Mesenchymal stem cell (in vitro differentiated cells and primary cell): ENCODE data around the gene ASCC2.

ENCODE experiments used
- DNase-seq: peaks from one replicate; pipeline ENCODE4 v3.0.0-alpha.2; 2013
- H2AFZ ChIP-seq: one replicate; pipeline ENCODE4 v1.6.1; 2013; ENCODE audit warnings: low read depth, mild to moderate bottlenecking, control low read depth, inconsistent platforms, low read length, moderate library complexity
- H2AK5ac ChIP-seq: 2 replicates; pipeline ENCODE4 v1.6.1; 2013; ENCODE audit warnings: low read length, moderate library complexity, mild to moderate bottlenecking, inconsistent platforms; ENCODE audit not compliant: severe bottlenecking
- H2BK120ac ChIP-seq: one replicate; pipeline ENCODE4 v1.6.1; 2013; ENCODE audit warnings: low read depth, mild to moderate bottlenecking, inconsistent platforms, low read length, moderate library complexity
- H2BK12ac ChIP-seq, 2 experiments: one replicate each; pipeline ENCODE4 v1.6.1; 2013; ENCODE audit warnings: inconsistent platforms in 2 of 2, low read length in 2 of 2, mild to moderate bottlenecking in 2 of 2, moderate library complexity in 2 of 2, control low read depth in 1 of 2
- H2BK15ac ChIP-seq: one replicate; pipeline ENCODE4 v1.6.1; 2013; ENCODE audit warnings: mild to moderate bottlenecking, low read depth, inconsistent platforms; ENCODE audit not compliant: poor library complexity, severe bottlenecking
- H2BK5ac ChIP-seq: 2 replicates; pipeline ENCODE4 v1.6.1; 2013; ENCODE audit warnings: low read depth, mild to moderate bottlenecking, low read length, control low read depth, inconsistent platforms; ENCODE audit not compliant: poor library complexity, severe bottlenecking
- H3K14ac ChIP-seq, 2 experiments: one replicate each; pipeline ENCODE4 v1.6.1; 2013; ENCODE audit warnings: inconsistent platforms in 2 of 2, low read length in 2 of 2, control low read depth in 1 of 2, mild to moderate bottlenecking in 1 of 2, moderate library complexity in 1 of 2
- H3K18ac ChIP-seq, 2 experiments: one replicate each; pipeline ENCODE4 v1.6.1; 2013; ENCODE audit warnings: inconsistent platforms in 2 of 2, low read length in 2 of 2, control low read depth in 1 of 2, low read depth in 1 of 2, mild to moderate bottlenecking in 1 of 2
- H3K23ac ChIP-seq, 2 experiments: one replicate each; pipeline ENCODE4 v1.6.1; 2013; ENCODE audit warnings: inconsistent platforms in 2 of 2, low read length in 2 of 2, mild to moderate bottlenecking in 2 of 2, moderate library complexity in 2 of 2, control low read depth in 1 of 2
- H3K27ac ChIP-seq: 2 replicates; pipeline ENCODE4 v1.5.1; 2013; ENCODE audit warnings: mild to moderate bottlenecking, moderate library complexity, low read length, control low read depth, inconsistent platforms; ENCODE audit not compliant: poor library complexity, severe bottlenecking
- H3K27me3 ChIP-seq, 2 experiments: 2 replicates each; pipeline versions ENCODE4 v1.6.1 to v1.7.0; 2013; ENCODE audit warnings: low read length in 2 of 2, mild to moderate bottlenecking in 2 of 2, moderate library complexity in 2 of 2, control low read depth in 1 of 2, inconsistent platforms in 1 of 2; ENCODE audit not compliant: control insufficient read depth in 1 of 2, insufficient read depth in 1 of 2
- H3K36me3 ChIP-seq, 2 experiments: 2 replicates each; pipeline versions ENCODE4 v1.6.1 to v1.7.0; 2013; ENCODE audit warnings: low read length in 2 of 2, control low read depth in 1 of 2, inconsistent platforms in 1 of 2, low read depth in 1 of 2, mild to moderate bottlenecking in 1 of 2; ENCODE audit not compliant: insufficient read depth in 2 of 2, control insufficient read depth in 1 of 2
- H3K4ac ChIP-seq, 2 experiments: one replicate each; pipeline ENCODE4 v1.6.1; 2013; ENCODE audit warnings: inconsistent platforms in 2 of 2, low read length in 2 of 2, mild to moderate bottlenecking in 2 of 2, moderate library complexity in 2 of 2, control low read depth in 1 of 2, low read depth in 1 of 2
- H3K4me1 ChIP-seq: 2 replicates; pipeline ENCODE4 v1.6.1; 2013; ENCODE audit warnings: low read depth, low read length, control low read depth; ENCODE audit not compliant: control insufficient read depth, insufficient read depth
- H3K4me2 ChIP-seq: 2 replicates; pipeline ENCODE4 v1.6.1; 2013; ENCODE audit warnings: low read length, mild to moderate bottlenecking, inconsistent platforms; ENCODE audit not compliant: poor library complexity, severe bottlenecking
- H3K4me3 ChIP-seq, 2 experiments: 2 replicates each; pipeline versions ENCODE4 v1.5.1 to v1.7.0; 2013; ENCODE audit warnings: low read length in 2 of 2, mild to moderate bottlenecking in 2 of 2, control low read depth in 1 of 2, low read depth in 1 of 2; ENCODE audit not compliant: insufficient read depth in 1 of 2
- H3K79me1 ChIP-seq: replicated peaks from 2 replicates; pipeline ENCODE4 v1.6.1; 2013; ENCODE audit warnings: mild to moderate bottlenecking, control low read depth, low read length, inconsistent platforms; ENCODE audit not compliant: poor library complexity, severe bottlenecking
- H3K9ac ChIP-seq: 2 replicates; pipeline ENCODE4 v1.7.0; 2013; ENCODE audit warnings: mild to moderate bottlenecking, low read length, moderate library complexity
- H3K9me3 ChIP-seq: 2 replicates; pipeline ENCODE4 v1.7.0; 2013; ENCODE audit warnings: mild to moderate bottlenecking, low read length; ENCODE audit not compliant: control insufficient read depth
- H4K8ac ChIP-seq: one replicate; pipeline ENCODE4 v1.6.1; 2013; ENCODE audit warnings: inconsistent platforms, mild to moderate bottlenecking, low read length, moderate library complexity
- H4K91ac ChIP-seq: one replicate; pipeline ENCODE4 v1.6.1; 2013; ENCODE audit warnings: mild to moderate bottlenecking, low read length, inconsistent platforms
- WGBS: methylation state at CpG from one replicate; pipeline ENCODE4 v1.1.7; 2013; ENCODE audit warnings: mixed read lengths; 5-methylcytosine and 5-hydroxymethylcytosine counted together

The ASCC2 gene

DNA sequence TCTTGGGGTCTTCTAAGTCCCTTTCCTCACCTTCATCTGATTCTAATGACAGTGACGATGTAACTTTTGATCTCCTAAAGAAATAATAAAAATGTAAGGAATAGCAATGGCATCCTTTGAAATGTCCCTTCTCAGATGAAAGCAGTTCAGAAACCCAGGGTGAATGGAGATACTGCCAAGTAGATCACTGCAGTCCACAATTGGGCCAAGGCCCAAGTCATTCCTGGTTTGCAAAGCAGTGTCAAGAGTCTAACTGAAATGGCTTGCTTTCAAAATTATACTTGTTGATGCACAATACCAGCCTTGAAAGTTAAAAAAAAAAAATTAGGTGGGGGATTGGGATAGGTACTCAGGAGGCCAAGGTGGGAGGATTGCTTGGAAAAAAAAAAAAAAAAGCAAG, 20.4 kb downstream of the ASCC2 start:
- H2BK12ac ChIP-seq = no peak overlapping the region
- WGBS = no CpG with 5 or more reads among the region's 1 CpG
- H3K27me3 ChIP-seq = no peaks in the 10 kb centered on the region
- H3K79me1 ChIP-seq = no peaks in the 10 kb centered on the region
- H3K4me2 ChIP-seq = no peak overlapping the region
- H3K9me3 ChIP-seq = no peaks in the 10 kb centered on the region
- H3K4ac ChIP-seq = no peak overlapping the region
- H3K23ac ChIP-seq = no peak overlapping the region
- no peak overlapping the region for H4K91ac ChIP-seq
- no peak overlapping the region for H3K14ac ChIP-seq
- H3K9ac ChIP-seq = no peak overlapping the region
- H2BK5ac ChIP-seq = no peak overlapping the region
- H3K4me1 ChIP-seq = no peaks in the 10 kb centered on the region
- H3K4me3 ChIP-seq = no peak overlapping the region
- H4K8ac ChIP-seq = no peak overlapping the region
- H2BK120ac ChIP-seq = no peak overlapping the region
- no peak overlapping the region for H2AK5ac ChIP-seq
- H2BK15ac ChIP-seq = no peak overlapping the region
- no peak overlapping the region for H3K18ac ChIP-seq
- no peak overlapping the region for H2AFZ ChIP-seq
- no peak overlapping the region for H3K27ac ChIP-seq
- DNase-seq = no peak
- H3K36me3 ChIP-seq = peaks cover 42 to 59% of the 10 kb centered on the region in 2 experiments

DNA sequence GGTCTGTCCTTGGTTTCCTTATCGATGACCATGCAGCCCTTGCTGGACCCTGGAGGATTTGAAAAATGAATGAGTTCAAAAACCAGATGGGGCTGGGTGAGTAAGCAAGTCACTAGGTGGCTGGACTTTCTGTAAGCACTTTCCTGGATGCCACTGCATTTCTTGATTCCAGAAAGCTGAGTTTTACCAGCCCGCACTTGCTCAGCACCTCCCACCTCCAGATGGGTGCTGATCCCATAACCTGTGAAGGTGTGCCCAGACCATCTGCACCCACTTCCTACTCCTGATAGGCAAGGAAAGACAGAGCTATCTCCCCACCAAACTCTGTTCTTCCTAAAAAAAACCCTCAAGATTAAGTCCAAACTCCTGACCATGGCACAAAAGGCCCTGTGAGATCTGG, 21.1 kb downstream of the ASCC2 start:
- DNase-seq = no peak

DNA sequence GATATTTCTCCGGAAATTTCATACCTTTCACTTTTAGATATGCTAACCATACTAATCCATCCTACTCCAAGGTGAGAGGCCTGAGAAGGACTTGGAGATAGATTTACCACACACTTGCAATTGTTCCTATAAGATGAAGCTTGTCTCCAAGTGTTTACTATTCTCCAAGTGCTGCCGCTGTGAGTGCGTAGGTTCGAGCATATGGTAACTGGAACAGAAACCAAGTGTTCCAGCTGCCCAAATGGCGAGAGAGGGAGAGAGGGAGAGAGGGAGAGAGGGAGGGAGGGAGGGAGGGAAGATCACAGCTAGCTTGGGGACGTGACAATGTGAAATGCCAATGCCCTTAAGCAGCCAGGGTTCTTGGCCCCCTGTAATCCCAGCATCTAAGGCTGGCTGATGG, 21.5 kb downstream of the ASCC2 start:
- Histone ChIP-seq H2BK120ac (no peak overlapping the region), H3K4me1 (peaks cover 4% of the 10 kb centered on the region), H3K36me3 (peaks cover 45 to 59% of the 10 kb centered on the region in 2 experiments), H4K91ac (no peak overlapping the region), H2AFZ (no peak overlapping the region), H3K4me2 (no peak overlapping the region), H3K27ac (no peak overlapping the region), H4K8ac (no peak overlapping the region), H2AK5ac (no peak overlapping the region), H3K4me3 (peak overlapping the region in 1 of 2 experiments; percentile 43), H3K9ac (peak overlapping the region; percentile 65), H2BK5ac (no peak overlapping the region), H2BK12ac (no peak overlapping the region), H3K18ac (no peak overlapping the region), H3K4ac (no peak overlapping the region), H3K9me3 (no peaks in the 10 kb centered on the region), H2BK15ac (no peak overlapping the region), H3K23ac (no peak overlapping the region), H3K14ac (no peak overlapping the region), H3K27me3 (no peaks in the 10 kb centered on the region), H3K79me1 (no peaks in the 10 kb centered on the region)
- no peak for DNase-seq
- WGBS = 92% methylated on average over 5 of the region's 6 CpGs

More for the DNA sequence above, 21.1 kb downstream of the ASCC2 start:
- no peak overlapping the region for H2BK15ac ChIP-seq
- peak overlapping the region; percentile 65 for H3K9ac ChIP-seq
- no peaks in the 10 kb centered on the region for H3K9me3 ChIP-seq
- no peak overlapping the region for H2BK120ac ChIP-seq
- H3K18ac ChIP-seq = no peak overlapping the region
- H3K4me1 ChIP-seq = peaks cover 4% of the 10 kb centered on the region
- H4K8ac ChIP-seq = no peak overlapping the region
- H3K23ac ChIP-seq = no peak overlapping the region
- no peak overlapping the region for H3K14ac ChIP-seq
- 100% methylated on average over 2 of the region's 2 CpGs for WGBS
- H3K4me2 ChIP-seq = no peak overlapping the region
- H3K27me3 ChIP-seq = no peaks in the 10 kb centered on the region
- H4K91ac ChIP-seq = no peak overlapping the region
- no peak overlapping the region for H3K27ac ChIP-seq
- H2BK5ac ChIP-seq = no peak overlapping the region
- no peak overlapping the region for H2BK12ac ChIP-seq
- H2AFZ ChIP-seq = no peak overlapping the region
- no peaks in the 10 kb centered on the region for H3K79me1 ChIP-seq
- H2AK5ac ChIP-seq = no peak overlapping the region
- peaks cover 45 to 59% of the 10 kb centered on the region in 2 experiments for H3K36me3 ChIP-seq
- H3K4ac ChIP-seq = no peak overlapping the region
- no peak overlapping the region for H3K4me3 ChIP-seq

DNA sequence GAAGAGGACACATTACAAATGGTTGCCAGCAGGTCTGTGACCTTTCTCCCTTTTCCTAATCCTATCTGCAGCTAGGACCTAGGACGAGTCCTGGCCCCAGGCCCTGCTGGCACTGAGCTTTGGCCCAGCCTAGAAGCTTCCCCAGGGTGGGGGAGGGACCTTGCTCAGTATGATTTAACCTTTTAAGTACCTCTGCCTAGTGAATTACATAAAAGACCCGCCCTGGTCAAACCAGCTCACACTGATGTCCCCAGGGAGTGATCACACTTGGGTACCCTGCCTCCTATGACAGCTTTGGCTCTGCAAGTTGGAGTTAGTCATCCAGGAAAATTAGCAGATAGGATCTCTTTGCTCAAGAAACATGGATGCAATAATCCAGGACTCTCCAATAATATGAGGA, 21.9 kb downstream of the ASCC2 start:
- Histone ChIP-seq H2BK5ac (no peak overlapping the region), H3K79me1 (no peaks in the 10 kb centered on the region), H2AK5ac (no peak overlapping the region), H2BK15ac (no peak overlapping the region), H2AFZ (no peak overlapping the region), H3K4me2 (no peak overlapping the region), H2BK12ac (no peak overlapping the region), H3K18ac (no peak overlapping the region), H3K9ac (peak overlapping the region; percentile 65), H3K27ac (no peak overlapping the region), H3K23ac (no peak overlapping the region), H4K8ac (no peak overlapping the region), H3K36me3 (peaks cover 45 to 59% of the 10 kb centered on the region in 2 experiments), H3K4me3 (no peak overlapping the region), H2BK120ac (no peak overlapping the region), H3K27me3 (no peaks in the 10 kb centered on the region), H3K4me1 (peaks cover 6% of the 10 kb centered on the region), H3K4ac (no peak overlapping the region), H4K91ac (no peak overlapping the region), H3K9me3 (no peaks in the 10 kb centered on the region), H3K14ac (no peak overlapping the region)
- DNase-seq = no peak
- WGBS = 88% methylated on average over 2 of the region's 2 CpGs
